Inferior parietal cortex (tissue), 1 donor: ENCODE data around the gene HELZ.

Experiments
- DNase-seq: peaks from one replicate; pipeline ENCODE4 v3.0.0-alpha.2; 2016; ENCODE audit errors: extremely low spot score

HELZ gene

DNA sequence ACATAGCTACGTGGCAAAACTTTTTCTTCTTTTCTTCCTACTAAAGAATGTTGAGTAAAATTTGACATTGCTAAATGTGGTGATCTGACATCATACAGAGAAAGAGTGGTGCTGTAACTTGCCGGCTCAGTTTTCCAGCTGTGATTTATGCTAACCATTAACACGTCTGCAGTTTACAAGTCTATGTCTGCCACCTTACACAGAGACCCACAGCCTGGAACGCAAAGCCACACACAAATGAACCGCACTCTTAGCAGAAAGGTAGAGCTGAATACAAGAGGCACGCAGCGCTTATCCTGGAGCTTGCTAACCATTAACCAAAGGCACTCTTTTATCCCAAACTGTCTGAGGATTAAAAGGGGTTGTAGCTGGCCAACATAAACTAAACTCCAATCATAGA is 168.7 kb downstream of the HELZ start:
- DNase-seq: no peak

- no peak for DNase-seq
Observed at GRCh38 chr17:67074781-67075180, 170.2 kb downstream of the HELZ start.

DNA sequence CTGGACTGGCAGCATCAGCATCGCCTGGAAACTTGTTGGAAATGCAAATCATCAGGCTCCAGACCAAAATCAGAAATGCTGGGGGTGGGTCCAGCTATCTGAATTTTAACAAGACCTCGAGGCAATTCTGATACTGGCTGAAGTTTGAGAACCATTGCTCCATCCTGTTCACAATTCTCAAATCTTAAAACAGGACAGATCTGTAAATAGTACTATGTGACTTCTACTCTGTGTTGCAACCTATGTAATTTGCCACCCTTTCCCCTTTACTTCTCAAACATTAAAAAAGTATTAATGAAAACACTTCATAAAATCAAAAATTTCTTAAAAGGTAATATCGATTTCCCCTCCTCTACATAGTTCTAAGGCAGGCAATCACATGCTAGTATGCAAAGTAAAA is 172.1 kb downstream of the HELZ start:
- no peak for DNase-seq

GRCh38 chr17:67071595-67071994 is 173.4 kb downstream of the HELZ start:
- DNase-seq: no peak

GRCh38 chr17:67069603-67070136 is 175.3 kb downstream of the HELZ start:
- no peak for DNase-seq

- DNase-seq: no peak
Observed at GRCh38 chr17:67068999-67069398, 176.0 kb downstream of the HELZ start.

GRCh38 chr17:67067571-67068482 is 177.2 kb downstream of the HELZ start:
- no peak for DNase-seq

DNA sequence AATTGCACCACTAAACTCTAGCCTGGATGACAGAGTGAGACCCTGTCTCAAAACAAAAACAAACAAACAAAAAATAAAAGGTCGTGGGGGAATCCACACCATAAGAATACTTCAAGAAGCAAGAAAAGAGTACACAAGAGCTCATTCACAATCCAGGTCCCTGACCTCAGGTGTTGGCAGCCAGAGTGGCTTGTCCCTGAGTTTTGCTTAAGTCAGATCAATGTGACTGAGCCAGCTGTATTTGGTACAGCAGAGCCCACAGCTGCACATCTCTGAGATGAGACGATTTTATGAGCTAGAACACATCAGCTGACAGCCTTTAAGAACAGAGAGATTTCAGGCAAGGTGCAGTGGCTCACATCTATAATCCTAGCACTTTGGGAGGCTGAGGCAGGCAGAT is 178.3 kb downstream of the HELZ start:
- DNase-seq: no peak

DNA sequence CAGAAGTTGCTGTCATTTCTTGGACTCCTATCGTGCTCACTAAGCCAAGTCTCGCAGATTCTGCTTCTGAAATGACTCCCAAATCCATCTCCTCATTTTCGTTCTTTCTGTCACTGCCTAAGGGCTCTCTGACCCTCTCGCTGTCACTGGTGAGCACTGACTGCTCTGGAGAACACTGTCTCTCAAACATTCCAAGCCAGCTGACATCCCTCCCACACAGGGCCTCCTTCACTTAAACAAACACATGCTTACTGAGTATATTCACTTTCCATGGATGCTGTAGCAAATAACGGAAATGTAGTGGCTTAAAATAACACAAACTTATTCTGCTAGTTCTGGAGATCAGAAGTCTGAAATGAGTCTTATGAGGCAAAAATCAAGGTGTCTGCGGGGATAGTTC is 181.9 kb downstream of the HELZ start:
- DNase-seq: no peak

DNA sequence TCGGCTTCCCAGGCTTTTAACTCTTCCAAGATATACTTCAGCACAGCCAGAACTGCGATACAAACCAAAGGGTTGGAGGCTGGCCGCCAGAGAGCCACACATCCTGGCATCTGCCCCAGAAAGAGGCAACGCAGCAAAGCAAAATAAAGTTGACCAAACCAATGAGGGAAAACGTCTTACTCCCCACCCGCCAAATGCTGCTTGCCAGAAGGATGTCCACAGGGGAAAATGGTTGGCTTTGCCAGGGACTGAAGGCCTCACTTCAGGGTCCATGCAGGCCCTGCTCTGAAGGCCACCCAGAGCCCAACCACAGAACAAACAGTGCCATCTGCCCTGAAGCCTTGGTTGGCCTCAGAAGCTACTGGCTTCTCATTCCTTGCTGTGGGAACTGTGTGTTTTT is 185.6 kb downstream of the HELZ start:
- no peak for DNase-seq

GRCh38 chr17:67058036-67058435 is 187.0 kb downstream of the HELZ start:
- no peak for DNase-seq

DNA sequence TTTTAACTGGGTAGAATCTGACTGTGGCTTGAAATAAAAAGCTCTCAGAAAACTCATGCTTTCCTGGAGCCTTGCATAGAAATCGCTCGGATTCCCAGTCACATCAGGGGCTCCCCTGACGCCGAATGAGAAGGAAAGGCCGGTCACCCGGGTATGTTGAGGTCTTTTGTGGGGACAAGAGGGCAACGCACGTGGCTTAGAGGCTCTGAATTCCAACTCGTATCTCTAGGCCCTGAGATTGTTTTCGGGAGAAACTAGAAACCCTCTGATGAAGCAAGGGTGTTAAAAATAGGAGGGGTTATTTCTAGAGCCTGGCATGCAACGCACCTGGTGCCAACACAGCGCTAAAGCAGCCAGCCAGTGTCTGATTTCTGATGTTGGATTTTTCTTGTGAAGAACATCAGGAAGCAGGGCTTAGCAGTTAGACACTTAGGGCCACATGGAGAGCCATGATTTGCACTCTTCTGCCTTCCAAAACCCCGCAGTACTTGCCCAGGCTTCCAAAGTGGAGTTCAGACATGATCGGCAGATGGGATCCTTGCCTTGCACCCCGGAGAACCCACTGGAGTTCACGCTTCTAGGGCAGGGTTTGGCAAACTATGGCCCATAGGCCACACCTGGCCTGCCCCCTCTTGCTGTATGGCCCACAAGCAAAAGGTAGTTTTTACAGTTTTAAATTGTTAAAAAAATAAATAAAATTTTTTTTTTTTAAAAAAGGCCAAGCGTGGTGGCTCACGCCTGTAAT is 188.1 kb downstream of the HELZ start:
- no peak for DNase-seq

- DNase-seq: no peak
Observed at GRCh38 chr17:67055811-67056745, 188.9 kb downstream of the HELZ start.

DNA sequence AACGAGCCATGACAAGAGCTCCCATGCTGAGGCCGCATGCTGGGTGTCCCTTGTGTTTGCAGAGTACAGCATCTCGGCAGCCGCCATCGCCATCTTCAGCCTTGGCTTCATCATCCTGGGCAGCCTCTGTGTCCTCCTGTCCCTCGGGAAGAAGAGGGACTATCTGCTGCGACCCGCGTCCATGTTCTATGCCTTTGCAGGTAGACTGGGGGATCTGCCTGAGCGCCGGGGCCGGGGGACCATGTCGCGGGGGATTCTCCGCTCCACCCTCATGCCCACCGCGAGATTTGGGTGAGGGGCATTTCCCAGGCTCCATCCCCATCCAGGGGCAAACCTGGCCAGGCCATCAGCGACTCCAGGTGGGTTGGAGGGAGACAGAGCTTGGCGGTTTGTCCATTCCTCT is 190.0 kb downstream of the HELZ start:
- no peak for DNase-seq

- DNase-seq: no peak
Observed at GRCh38 chr17:67054608-67055007, 190.4 kb downstream of the HELZ start.

DNA sequence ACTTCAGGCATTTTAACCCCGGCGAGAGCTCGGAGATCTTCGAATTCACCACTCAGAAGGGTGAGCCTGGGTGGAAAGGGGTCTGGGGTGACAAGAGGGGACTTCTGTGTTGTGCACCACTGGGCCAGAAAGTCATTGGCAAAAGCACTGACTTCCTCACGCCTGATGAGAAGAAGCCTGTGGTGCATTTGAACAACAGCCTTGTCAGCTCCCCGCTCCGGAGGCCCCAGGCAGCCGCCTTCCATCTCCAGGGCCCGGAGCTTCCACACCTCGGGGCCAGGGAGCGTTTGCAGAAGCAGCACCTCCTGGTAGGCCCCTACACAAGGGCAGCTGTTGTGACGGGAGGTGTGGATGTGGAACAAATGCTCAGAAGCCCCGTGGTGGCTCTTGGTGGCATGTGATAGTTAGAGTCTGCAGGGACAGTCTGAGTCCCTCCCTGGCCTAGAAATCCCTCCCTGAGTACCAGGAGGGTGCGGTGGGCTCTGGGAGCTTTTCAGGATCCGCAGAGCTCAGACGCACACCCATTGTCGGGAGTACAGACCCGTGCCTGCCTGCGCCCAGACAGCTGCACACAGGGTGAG is 190.9 kb downstream of the HELZ start:
- no peak for DNase-seq

GRCh38 chr17:67053438-67054000 is 191.5 kb downstream of the HELZ start:
- DNase-seq: no peak

- DNase-seq: no peak
Observed at GRCh38 chr17:67052720-67053437, 192.1 kb downstream of the HELZ start.

DNA sequence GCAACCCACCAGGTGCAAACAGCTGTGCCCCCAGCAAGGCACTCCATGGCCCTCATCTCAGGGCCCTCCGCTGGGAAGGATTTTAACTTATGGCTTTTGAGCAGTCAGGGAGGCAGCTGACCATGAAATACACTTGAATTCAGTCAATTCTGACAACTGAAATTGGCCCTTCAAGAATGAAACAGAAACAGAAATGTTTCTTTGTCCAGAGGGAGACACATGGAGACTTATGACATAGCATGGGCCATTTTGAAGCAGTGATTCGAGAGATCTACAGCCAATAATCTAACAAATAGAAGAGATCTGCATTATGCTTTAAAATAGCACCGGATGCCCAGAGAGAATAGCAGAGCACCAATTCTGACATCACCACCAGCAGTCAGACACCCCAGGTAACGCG is 193.2 kb downstream of the HELZ start:
- DNase-seq: no peak

DNA sequence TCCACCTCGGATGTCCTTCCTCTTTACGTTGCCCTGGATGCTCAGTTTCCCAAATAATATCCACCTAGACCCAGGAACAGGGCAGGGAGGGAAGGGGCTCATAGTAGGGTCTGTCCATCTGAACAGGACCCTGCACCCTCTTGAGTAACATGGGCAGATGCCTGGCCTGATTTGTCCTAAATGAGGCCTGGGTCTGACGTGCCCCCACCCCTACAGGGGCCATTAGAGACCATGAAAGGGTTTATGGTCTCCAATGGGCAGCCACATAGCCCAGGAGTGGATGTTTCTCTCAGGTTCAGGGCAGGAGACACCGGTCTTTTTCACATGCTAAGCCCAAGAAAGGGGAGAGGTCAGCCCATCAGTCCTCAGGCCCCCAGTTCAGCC is 193.8 kb downstream of the HELZ start:
- no peak for DNase-seq
